Hepatic stellate cell (primary cell): ENCODE data around the gene DHX38.
"Not testable (repeated sequence)": the region's sequence is repeated elsewhere in the genome, so short reads cannot be mapped to it uniquely, and the experiment has no call there.

Experiments
- DNase-seq: peaks from one replicate; pipeline ENCODE4 v3.0.0; 2011; ENCODE audit warnings: low spot score

DHX38 gene

DNA sequence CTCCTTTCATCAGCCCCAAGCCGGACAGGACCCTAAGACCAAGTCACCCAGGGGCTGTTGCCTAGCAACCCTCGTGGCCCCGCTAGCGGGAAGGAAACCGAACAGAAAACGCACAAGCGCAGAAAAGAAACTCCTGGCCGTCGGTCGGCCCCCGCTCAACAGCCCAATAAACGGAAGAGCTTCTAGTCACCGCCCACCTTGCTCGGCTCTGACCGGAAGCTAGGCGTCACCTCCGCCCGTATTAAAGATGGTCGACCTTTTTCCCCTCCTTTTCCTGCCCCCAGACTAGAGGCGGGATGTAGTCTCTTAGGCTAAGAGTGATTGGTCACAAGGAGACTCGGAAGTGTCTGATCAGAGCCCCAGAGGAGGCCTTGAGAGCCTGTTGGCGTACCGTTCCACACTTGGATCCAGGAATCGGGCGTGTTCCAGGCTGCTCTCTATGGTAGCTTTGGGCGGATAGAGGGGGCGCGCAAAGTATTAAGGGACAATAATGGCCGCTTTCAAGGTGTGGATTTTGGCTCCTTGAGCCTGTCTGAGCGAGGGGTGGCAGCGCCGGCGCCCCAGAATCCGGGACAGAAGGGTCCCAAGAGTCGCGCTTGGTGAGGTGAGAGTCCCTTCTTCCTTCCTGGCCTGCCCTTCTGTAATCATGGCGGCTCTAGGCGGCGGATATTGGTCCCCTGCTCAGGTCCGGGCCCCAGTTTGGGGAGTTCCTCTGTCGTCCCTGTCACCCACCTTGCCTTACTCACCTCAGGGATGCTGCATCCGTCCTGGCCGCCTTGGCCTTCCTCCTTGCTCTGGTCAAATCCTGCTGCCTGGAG lies at the start of gene DHX38, which contains the start of gene TXNL4B:
DHX38 (plus strand) TSS at position 400 of the 818 bp plus-strand sequence. CDS start 2,311 bp downstream, outside the sequence.
TXNL4B (minus strand) TSS at position 173 of the 818 bp plus-strand sequence. CDS start 2,871 bp downstream, outside the sequence.
- peak; percentile 99 for DNase-seq

DNA sequence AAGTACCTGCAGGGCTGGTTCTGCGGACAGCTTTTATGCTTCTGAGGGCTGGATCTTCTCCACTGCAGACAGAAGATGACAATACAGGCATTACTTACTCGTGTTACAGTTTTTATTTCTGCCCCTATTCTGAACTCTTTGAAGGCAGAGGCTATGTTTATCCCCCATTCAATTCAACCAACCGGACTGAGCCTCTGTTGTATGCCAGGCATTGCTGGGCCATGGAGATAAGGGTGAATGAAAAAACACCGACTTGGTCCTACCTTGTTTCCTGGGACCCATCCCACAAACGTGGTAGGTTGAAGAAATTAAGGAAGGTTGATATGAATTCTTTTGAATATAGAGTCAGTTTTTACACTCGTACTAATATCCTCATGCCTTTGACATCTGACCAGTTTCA lies 49.4 kb upstream of the DHX38 start:
- no peak for DNase-seq

DNA sequence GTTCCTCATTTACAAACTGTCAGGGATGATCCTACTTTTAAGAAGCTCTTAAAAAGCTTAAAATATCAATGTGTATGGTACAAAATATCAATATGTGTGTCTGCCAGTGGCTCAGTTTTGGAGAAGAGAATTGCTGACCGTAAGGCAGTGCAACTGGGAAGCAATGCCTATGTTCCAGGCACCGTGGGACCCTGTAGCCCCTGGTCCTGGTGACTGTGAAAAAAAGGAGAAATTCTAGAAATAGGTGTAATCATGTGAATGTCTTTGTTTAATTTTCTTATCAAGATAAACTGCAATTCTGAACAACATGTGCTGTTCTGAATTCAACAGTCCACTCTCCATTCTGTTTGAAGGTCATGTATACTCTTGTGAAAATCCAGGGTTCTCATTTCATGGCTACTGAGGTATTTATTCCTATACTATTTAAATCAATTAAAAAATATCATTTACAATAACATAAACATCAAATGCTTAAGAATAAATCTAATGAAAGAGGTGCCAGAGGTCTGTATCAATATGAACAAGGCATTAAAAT lies 48.8 kb upstream of the DHX38 start:
- no peak for DNase-seq

DNA sequence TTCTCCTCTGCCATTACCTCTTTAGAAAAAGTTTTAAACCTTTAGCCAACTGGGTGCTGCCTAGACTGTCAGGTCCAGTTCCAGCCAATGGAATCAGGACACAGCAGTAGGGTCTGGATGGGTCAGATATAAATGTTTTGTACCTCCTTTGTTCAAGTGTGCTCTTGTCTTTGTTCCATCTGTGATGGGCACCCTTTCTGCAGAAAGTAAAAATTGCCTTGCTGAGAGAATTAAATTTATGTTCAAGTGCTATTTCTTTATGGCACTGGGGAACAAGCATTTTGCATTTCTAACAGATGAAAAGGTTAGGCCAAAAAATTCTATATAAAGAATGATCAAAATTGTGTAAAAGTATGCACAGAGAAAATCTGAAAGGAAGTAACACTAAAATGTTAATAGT lies 44.5 kb upstream of the DHX38 start:
- no peak for DNase-seq

DNA sequence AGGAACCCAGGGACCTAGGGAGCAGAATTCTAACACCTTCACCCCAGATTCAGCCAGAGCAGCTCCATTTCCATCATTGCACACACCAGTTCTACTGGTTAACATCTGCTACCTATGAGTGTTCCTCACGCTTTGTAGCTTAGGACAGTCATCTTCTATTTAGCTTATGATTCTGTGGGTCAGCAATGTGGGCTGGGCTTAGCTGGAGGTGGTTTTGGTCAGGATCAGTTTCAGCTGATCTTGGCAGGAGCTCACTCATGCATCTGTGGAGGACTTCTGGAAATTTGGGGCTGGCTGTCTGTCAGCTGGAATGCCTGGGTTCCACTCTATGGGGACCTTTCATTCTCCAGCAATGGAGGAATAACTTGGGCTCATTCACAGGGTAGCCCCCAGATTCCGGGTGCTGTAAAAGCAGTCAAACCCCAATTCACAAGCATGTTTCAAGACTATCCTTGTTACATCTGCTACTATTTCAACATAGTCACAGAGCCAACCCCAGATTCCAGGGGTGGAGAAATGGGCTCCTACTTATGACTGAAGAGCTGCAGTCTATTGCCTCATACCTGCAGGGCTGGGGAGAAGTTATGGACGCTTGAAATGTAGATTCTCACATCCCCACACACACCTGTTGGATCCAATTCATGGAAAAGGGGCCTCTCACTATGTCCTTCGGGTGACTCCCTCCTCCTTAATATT lies 42.7 kb upstream of the DHX38 start:
- no peak for DNase-seq

DNA sequence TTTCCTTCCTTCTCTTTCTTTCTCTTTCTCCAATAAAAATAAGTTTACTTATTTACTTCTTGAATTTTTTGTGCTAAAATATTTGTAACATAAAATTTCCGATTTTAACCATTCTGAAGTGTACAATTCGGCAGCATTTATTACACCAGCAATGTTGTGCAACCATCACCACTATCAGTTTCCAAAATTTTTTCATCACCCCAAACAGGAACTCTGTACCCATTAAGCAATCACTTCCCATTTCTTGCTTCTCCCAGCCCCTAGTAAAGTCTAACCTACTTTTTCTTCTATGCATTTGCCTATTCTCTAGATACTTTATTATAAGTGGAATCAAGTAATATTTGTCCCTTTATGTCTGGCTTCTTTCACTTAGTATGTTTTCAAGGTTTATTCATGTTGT lies 41.8 kb upstream of the DHX38 start:
- DNase-seq: no peak

DNA sequence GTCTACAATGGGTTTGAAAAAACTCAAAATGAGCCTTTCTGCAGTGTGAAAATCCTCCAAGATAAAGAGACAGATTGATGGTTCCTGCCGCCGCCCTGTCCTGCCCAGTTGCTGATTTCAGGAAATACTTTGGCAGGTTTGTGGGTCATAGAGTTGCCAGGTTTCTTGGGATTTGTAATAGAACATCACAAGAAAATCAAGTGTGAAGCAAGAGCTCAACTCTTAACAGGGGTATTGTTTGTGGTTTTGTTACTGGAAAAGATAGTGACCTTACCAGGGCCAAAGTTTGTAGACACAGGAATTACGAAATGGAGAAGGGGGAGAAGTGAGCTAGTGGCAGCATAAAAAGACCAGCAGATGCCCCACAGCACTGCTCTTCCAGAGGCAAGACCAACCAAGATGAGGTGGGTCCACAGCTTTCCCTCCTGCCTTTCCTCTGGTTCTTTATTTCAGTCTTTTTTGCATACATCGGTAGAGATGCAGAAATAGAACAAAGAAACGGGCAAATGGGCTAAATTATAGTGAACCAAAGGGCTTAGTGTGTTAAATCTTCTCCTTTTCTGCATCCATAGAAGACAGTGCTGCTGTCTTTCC lies 39.3 kb upstream of the DHX38 start, which contains the start of gene HP:
HP (plus strand) TSS at position 252 of the 594 bp plus-strand sequence; CDS start at position 400, 148 bp downstream.
- not testable (repeated sequence) for DNase-seq

DNA sequence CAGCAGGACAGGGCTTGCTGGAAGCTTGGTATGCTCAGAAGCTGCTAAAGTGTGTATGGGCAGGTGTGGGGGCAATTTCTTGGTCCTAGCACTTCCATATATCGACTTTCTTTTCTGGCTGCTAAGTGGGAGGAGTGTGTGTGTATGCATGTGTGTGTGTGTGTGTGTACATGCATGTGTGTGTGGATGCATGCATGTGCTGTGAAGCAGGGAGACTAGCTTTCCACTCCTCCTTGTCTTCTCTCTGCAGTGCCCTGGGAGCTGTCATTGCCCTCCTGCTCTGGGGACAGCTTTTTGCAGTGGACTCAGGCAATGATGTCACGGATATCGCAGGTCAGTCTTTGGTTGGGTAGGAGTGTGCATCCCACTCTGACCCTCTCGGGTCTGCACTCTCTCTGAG lies 37.7 kb upstream of the DHX38 start:
- DNase-seq: no peak

DNA sequence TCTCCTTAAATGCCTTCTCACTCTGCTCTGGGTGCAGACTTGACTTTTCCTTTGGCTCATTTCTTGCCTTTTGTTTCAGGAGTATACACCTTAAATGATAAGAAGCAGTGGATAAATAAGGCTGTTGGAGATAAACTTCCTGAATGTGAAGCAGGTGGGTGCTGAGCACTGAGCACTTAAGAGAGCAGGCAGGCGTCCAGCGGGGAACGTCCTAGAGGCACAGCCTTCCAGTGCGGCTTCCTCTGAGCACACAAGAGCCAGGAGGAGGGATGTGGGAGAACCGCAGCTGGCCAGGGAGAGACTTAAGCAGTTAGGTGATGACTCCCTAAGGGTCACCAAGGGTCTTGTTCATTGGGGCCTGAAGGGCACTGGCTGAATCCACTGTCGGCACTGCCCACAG lies 36.3 kb upstream of the DHX38 start:
- DNase-seq: not testable (repeated sequence)

DNA sequence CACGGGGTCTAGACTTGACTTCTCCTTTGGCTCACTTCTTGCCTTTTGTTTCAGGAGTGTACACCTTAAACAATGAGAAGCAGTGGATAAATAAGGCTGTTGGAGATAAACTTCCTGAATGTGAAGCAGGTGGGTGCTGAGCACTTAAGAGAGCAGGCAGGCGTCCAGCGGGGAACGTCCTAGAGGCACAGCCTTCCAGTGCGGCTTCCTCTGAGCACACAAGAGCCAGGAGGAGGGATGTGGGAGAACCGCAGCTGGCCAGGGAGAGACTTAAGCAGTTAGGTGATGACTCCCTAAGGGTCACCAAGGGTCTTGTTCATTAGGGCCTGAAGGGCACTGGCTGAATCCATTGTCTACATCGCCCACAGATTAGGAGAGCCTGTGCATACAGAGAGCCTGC lies 34.6 kb upstream of the DHX38 start:
- DNase-seq: not testable (repeated sequence)

DNA sequence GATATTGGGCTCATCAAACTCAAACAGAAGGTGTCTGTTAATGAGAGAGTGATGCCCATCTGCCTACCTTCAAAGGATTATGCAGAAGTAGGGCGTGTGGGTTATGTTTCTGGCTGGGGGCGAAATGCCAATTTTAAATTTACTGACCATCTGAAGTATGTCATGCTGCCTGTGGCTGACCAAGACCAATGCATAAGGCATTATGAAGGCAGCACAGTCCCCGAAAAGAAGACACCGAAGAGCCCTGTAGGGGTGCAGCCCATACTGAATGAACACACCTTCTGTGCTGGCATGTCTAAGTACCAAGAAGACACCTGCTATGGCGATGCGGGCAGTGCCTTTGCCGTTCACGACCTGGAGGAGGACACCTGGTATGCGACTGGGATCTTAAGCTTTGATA lies 33.2 kb upstream of the DHX38 start:
- no peak for DNase-seq

DNA sequence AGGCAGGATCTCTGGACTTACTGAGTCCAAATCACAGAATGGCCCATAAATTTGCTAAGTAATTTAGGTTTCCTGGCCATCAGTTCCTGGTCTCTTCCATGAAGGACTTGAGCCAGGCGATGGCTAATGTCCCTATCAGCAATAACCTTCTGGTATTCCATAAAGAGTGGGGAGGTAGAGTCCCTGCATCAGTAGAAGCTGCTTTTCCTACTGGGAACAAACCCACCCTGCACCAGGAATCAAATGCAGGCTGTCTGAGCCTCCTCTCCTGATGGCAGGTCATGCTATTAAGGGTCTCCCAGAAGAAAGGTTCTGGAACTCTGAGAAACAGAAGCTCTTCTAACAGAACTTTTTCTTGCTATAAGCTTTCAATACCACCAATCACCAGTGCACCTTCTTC lies 32.1 kb upstream of the DHX38 start:
- DNase-seq: no peak

DNA sequence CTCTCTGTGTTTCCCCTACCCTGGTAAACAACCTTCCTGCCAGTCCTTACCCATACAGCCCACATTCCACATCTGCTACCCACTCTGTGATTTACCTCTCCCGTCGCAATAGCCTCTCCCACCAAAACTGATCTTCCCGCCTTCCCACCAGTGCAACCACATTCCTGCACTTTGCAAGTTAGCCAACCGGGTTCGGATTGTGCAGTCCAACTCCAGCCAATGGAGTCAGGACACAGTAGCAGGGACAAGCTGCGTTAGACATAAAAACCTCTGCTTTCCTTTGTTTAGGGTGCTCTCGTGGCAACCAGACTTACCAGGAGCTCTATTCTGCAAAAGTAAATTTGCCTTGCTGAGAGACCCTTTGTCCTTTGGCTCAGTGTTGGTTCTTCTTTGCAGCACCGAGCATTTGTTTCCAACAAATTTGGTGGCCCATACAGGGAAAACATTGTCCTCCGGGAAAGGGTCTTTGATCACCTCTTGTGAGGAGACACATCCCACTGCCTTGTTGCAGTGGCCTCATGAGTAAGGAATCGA lies 29.2 kb upstream of the DHX38 start:
- DNase-seq: no peak

DNA sequence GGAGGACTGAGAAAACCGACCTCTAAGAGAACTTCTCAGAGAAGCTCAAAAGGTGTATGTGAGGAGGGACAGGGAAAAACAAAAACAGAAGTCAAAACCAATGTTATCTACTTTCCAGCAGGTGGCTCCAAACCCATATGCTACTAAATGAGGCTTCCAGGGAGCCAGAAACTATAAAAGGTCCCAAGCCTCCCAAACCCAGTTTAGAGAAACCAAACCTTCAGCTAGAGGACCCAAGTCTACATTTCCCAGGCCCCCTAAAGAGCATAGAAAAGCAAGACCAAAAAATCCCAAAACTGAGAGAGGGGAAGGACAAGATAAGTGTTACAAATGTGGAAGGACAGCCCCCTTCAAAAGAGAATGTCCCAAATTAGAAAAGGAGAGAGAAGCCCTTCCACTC lies 26.9 kb upstream of the DHX38 start:
- DNase-seq: peak; percentile 12

DNA sequence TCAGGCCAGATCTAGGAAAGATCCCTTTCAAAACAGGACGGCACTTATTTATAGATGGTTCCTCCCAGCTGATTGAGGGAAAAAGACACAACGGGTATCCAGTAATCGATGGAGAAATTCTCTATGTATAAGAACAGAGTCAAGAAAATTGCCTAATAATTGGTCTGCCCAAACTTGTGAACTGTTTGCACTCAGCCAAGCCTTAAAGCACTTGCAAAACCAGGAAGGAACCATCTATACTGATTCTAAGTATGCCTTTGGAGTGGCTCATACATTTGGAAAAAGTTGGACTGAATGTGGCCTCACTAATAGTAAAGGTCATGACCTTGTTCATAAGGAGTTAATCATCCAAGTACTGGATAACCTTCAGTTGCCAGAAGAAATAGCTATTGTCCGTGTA lies 24.7 kb upstream of the DHX38 start:
- no peak for DNase-seq

DNA sequence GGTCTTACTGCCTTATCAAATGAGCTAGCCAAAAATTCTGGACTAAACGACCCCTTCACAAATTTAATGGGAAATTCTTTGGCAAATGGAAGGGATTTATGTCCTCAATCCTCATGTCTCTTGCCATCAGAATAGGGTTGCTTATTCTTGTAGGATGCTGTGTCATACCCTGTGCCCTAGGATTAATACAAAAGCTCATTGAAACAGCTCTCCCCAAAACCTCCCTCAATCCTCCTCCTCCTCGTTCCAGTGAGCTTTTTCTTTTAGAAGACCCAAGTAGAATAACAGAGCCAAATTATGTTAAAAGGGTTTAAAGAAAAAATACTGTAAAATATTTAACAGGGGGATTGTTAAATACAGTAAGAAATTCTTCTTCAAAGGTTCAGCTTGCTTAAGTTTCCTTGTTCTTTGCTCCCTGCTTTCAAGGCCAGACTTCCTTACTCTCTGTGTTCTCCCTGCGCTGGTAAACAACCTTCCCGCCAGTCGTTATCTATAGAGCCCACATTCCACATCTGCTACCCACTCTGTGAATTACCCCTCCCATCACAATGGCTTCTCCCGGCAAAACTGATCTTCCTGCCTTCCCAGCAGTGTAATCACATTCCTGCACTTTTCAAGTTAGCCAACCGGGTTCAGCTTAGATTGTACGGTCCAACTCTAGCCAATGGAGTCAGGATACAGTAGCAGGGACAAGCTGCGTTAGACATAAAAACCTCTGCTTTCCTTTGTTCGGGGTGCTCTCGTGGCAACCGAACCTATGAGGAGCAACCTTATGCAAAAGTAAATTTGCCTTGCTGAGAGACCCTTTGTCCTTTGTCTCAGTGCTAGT lies 20.9 kb upstream of the DHX38 start:
- no peak for DNase-seq

DNA sequence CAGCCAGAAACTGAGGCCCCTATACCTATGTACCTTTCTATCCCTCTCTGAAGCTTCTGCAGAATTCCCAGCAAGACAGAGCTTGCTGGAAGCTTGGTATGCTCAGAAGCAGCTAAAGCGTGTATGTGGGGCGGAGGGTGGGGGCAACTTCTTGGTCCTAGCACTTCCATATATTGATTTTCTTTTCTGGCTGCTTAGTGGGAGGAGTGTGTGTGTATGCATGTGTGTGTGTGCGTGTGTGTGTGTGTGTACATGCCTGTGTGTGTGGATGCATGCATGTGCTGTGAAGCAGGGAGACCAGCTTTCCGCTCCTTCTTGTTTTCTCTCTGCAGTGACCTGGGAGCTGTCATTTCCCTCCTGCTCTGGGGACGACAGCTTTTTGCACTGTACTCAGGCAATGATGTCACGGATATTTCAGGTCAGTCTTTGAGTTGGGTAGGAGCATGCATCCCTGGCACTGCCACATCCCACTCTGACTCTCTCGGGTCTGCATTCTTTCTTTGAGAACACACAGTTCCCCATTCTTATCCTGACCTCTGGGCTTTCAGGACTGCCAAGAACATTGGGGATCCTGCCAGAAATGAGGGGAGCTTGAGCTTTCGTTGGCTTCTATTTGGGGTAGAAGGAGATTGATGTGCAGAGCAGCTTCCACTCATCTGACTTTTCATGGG lies 20.0 kb upstream of the DHX38 start:
- no peak for DNase-seq

DNA sequence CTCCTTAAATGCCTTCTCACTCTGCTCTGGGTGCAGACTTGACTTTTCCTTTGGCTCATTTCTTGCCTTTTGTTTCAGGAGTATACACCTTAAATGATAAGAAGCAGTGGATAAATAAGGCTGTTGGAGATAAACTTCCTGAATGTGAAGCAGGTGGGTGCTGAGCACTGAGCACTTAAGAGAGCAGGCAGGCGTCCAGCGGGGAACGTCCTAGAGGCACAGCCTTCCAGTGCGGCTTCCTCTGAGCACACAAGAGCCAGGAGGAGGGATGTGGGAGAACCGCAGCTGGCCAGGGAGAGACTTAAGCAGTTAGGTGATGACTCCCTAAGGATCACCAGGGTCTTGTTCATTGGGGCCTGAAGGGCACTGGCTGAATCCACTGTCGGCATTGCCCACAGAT lies 18.6 kb upstream of the DHX38 start:
- not testable (repeated sequence) for DNase-seq

DNA sequence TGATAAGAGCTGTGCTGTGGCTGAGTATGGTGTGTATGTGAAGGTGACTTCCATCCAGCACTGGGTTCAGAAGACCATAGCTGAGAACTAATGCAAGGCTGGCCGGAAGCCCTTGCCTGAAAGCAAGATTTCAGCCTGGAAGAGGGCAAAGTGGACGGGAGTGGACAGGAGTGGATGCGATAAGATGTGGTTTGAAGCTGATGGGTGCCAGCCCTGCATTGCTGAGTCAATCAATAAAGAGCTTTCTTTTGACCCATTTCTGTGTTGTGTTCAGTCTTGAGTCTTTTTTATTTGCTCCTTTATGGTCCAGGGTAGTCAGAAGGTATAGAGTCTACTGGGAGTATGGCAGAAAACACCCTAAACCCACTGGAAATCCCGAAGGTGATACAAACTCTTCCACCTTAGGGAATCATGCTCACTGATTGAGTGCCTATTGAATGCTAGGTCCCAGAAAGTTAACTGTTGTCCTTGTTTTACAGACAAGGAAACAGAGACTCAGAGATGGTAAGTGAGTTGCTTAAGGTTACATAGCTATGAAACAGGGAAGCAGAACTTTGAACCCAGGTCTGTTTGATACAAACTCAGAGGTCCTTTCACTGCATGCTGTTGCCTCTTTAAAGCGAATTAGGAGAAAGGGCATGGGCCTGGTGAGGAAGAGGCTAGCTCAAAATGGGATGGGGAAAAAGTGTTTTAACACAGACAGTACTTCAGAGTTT lies 16.5 kb upstream of the DHX38 start:
- DNase-seq: not testable (repeated sequence)

DNA sequence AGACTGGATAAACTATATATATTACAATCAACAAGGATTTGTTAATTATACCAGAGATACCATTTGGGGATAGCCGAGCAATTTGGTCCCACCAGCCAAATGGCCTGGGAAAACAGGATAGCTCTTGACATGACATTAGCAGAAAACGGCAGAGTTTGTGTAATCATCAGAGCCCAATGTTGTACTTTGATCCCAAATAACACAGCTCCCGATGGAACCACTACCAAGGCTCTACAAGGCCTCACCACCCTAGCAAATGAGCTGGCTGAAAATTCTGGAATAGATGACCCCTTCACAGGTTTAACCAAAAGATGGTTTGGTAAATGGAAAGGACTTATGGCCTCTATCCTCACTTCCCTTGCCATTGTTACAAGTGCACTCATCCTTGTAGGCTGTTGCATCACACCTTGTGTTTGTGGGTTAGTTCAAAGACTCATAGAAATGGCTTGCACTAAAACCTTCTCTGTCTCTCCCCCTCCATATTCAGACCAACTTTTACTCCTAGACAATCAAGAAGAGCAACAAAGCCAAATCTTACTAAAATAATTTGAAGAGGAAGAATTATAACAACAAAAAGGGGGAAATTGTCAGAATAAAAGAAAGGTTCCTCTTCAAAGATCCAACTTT lies 9.8 kb upstream of the DHX38 start:
- no peak for DNase-seq
